HepG2 (cell line): Measurements from ENCODE around the gene MVP. TPM values are rescaled to one million over a fixed set of nuclear protein-coding genes. Genes with fewer than 3 reads are reported as not detected.

ENCODE experiments used
- FOXK2 ChIP-seq: fragments of 450-650 bp; IDR thresholded peaks from 2 replicates; pipeline ENCODE4 v1.6.1; 2016
- GABPA ChIP-seq, 2 experiments: IDR thresholded peaks; 2 replicates each; pipeline ENCODE4 v1.6.1; 2011 to 2016; ENCODE audit warnings: low read depth in 2 of 2, low read length in 1 of 2, missing biosample characterization in 1 of 2, missing genetic modification characterization in 1 of 2
- HMG20A ChIP-seq: IDR thresholded peaks from 2 replicates; pipeline ENCODE4 v1.6.1; 2016; ENCODE audit warnings: borderline replicate concordance
- HNF4A ChIP-seq: sonication (generic); formaldehyde crosslinking; IDR thresholded peaks from 2 replicates; pipeline ENCODE4 v1.4.0; 2020; ENCODE audit warnings: missing genetic modification reagents
- HOXD1 ChIP-seq: sonication (generic); formaldehyde crosslinking; IDR thresholded peaks from 2 replicates; pipeline ENCODE4 v1.5.0; 2020; ENCODE audit warnings: missing genetic modification reagents
- MED8 ChIP-seq: sonication (generic); formaldehyde crosslinking; IDR thresholded peaks from 2 replicates; pipeline ENCODE4 v1.8.1; 2023; ENCODE audit warnings: mild to moderate bottlenecking, missing genetic modification reagents; ENCODE audit not compliant: insufficient replicate concordance
- NFIB ChIP-seq: sonication (generic); formaldehyde crosslinking; IDR thresholded peaks from 2 replicates; pipeline ENCODE4 v1.9.0; 2021; ENCODE audit warnings: missing genetic modification reagents, mild to moderate bottlenecking, borderline replicate concordance
- NKX3-1 ChIP-seq: sonication (generic); formaldehyde crosslinking; IDR thresholded peaks from 2 replicates; pipeline ENCODE4 v1.5.0; 2020; ENCODE audit warnings: missing genetic modification reagents
- PHF8 ChIP-seq: sonication (generic); formaldehyde crosslinking; IDR thresholded peaks from 2 replicates; pipeline ENCODE4 v1.5.0; 2020; ENCODE audit warnings: missing genetic modification reagents
- SIN3A ChIP-seq: IDR thresholded peaks from 2 replicates; pipeline ENCODE4 v1.6.1; 2011; ENCODE audit warnings: low read depth, mild to moderate bottlenecking, control low read depth, low read length, borderline replicate concordance
- SMARCC2 ChIP-seq: fragments of 450-650 bp; IDR thresholded peaks from 2 replicates; pipeline ENCODE4 v1.6.1; 2017; ENCODE audit warnings: antibody characterized with exemption, mild to moderate bottlenecking
- ZFP41 ChIP-seq: sonication (generic); formaldehyde crosslinking; IDR thresholded peaks from 2 replicates; pipeline ENCODE4 v1.4.0; 2020; ENCODE audit warnings: mild to moderate bottlenecking, missing genetic modification reagents, borderline replicate concordance
- ZMAT3 ChIP-seq: sonication (generic); formaldehyde crosslinking; conservative IDR thresholded peaks from 2 replicates; pipeline ENCODE4 v1.7.0; 2021; ENCODE audit warnings: missing genetic modification reagents
- ZMYM3 ChIP-seq: sonication (generic); formaldehyde crosslinking; IDR thresholded peaks from 2 replicates; pipeline ENCODE4 v1.5.1; 2020; ENCODE audit warnings: mild to moderate bottlenecking, missing genetic modification reagents
- ZNF530 ChIP-seq: sonication (generic); formaldehyde crosslinking; IDR thresholded peaks from 2 replicates; pipeline ENCODE4 v1.5.0; 2020; ENCODE audit warnings: low read depth, mild to moderate bottlenecking, missing genetic modification reagents
- ZNF678 ChIP-seq: sonication (generic); formaldehyde crosslinking; IDR thresholded peaks from 2 replicates; pipeline ENCODE4 v1.4.0; 2020; ENCODE audit warnings: mild to moderate bottlenecking, missing genetic modification reagents
- ZNF766 ChIP-seq: sonication (generic); formaldehyde crosslinking; IDR thresholded peaks from 2 replicates; pipeline ENCODE4 v1.5.0; 2020; ENCODE audit warnings: missing genetic modification reagents, borderline replicate concordance
- ZNF841 ChIP-seq: sonication (generic); formaldehyde crosslinking; IDR thresholded peaks from 2 replicates; pipeline ENCODE4 v1.8.1; 2023; ENCODE audit warnings: missing genetic modification reagents, borderline replicate concordance
- ZNF879 ChIP-seq: sonication (generic); formaldehyde crosslinking; IDR thresholded peaks from 2 replicates; pipeline ENCODE4 v1.8.1; 2023; ENCODE audit warnings: missing genetic modification reagents
- polyA plus RNA-seq, 8 experiments: library from polyadenylated mRNA; depleted of rRNA in 3 of 8; stranded (reverse) in 7 of 8; unstranded in 1 of 8; fragments of >200 nt; fragmentation: Illumina TruSeq in 4 of 8; extraction: Trizol in 4 of 8; gene quantifications; 2 replicates each; pipeline versions ENCODE4 v1.2.1 to v1.2.3, GENCODE V29; 2011 to 2016; ENCODE audit warnings: low read depth in 4 of 8, missing spikeins in 1 of 8, mixed read lengths in 1 of 8; ENCODE audit not compliant: insufficient read depth in 1 of 8
- total RNA-seq, 5 experiments: library from RNA; depleted of rRNA; stranded (reverse); fragments of >200 nt; fragmentation: Illumina TruSeq; extraction: Trizol; gene quantifications; 2 replicates each; pipeline ENCODE4 v1.2.3, GENCODE V29; 2016; ENCODE audit warnings: low read depth in 1 of 5
- TF ChIP-seq, protein P1 (sequence below): IDR thresholded peaks from 2 replicates; pipeline ENCODE4 v1.6.1; 2018; ENCODE audit warnings: missing genetic modification reagents, mild to moderate bottlenecking, missing compliant biosample characterization
- TF ChIP-seq, protein P2 (sequence below): sonication (generic); formaldehyde crosslinking; IDR thresholded peaks from 2 replicates; pipeline ENCODE4 v1.4.0; 2020; ENCODE audit warnings: mild to moderate bottlenecking, missing genetic modification reagents
- TF ChIP-seq, protein P3 (sequence below): sonication (generic); formaldehyde crosslinking; IDR thresholded peaks from 2 replicates; pipeline ENCODE4 v1.8.1; 2023; ENCODE audit warnings: mild to moderate bottlenecking, missing genetic modification reagents, borderline replicate concordance
- TF ChIP-seq, protein P4 (sequence below): sonication (generic); formaldehyde crosslinking; conservative IDR thresholded peaks from 2 replicates; pipeline ENCODE4 v1.8.0; 2022; ENCODE audit warnings: missing genetic modification reagents
- TF ChIP-seq, protein P5 (sequence below): fragments of 450-650 bp; IDR thresholded peaks from 2 replicates; pipeline ENCODE4 v1.6.1; 2017; ENCODE audit warnings: mild to moderate bottlenecking

Gene MVP
- total and polyA plus RNA-seq, 2 of the 13 experiments (the other 11 are each of a cell fraction or from before 2014, with no cell fraction given) = 22.9 to 43.5 TPM

DNA sequence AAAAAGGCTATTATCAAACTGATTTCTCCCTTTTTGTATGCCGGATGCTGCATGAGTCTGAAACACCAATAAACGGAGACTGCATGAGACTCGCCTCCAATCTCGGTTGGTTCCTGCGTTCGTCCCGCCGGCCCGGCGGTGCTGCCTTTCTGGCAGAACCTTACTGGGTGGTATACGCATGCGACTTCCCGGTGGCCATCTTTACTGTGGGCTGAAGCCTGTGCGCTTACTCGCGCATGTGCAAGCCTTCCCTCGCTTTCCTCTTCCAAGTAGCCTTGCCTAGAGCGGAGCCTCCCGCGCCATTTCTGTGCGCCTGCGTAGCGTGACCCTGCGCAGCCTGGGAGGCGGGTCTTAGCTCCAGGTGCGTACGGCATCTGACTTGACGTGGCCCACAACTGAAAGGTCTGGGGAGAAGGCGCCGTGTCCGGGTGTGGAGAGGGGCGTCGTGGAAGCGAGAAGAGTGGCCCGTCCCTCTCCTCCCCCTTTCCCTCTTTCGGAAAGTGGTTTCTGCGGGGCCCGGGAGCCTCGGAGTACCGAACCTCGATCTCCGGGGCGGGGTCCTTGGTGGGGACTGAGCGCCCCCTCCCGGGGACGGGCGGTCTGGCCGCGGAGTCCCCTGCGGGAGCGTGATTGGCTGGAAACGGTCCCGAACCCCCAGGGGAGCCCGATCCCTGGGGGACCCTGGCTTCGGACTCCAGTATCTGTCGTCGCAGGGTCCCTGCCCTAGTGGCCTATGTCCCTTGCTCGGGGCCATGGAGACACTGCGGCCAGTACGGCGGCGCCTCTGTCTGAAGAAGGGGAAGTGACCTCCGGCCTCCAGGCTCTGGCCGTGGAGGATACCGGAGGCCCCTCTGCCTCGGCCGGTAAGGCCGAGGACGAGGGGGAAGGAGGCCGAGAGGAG lies 4.2 kb upstream of the MVP start, which contains the start of gene PAGR1 (continued):
- TF ChIP-seq, protein P1, sequence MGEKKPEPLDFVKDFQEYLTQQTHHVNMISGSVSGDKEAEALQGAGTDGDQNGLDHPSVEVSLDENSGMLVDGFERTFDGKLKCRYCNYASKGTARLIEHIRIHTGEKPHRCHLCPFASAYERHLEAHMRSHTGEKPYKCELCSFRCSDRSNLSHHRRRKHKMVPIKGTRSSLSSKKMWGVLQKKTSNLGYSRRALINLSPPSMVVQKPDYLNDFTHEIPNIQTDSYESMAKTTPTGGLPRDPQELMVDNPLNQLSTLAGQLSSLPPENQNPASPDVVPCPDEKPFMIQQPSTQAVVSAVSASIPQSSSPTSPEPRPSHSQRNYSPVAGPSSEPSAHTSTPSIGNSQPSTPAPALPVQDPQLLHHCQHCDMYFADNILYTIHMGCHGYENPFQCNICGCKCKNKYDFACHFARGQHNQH (CRISPR knock-in tag) = peak; percentile 96
- TF ChIP-seq HNF4A (CRISPR knock-in tag) (no peak), ZMAT3 (peak; percentile 95), ZNF678 (CRISPR knock-in tag) (peak; percentile 25; the same call in 1 of the 2 replicates), SMARCC2 (no peak), MED8 (CRISPR knock-in tag) (peak; percentile 61), HMG20A (CRISPR knock-in tag) (0 out of 2 replicates have a peak, but pooled peaks have one; percentile 40), NFIB (CRISPR knock-in tag) (no peak), NKX3-1 (CRISPR knock-in tag) (peak; percentile 76; the same call in 1 of the 2 replicates), ZNF766 (CRISPR knock-in tag) (peak; percentile 43; the same call in 1 of the 2 replicates), GABPA (IDR thresholded peaks at IDR 0.05; ENCODE audit: low read depth, low read length) (no peak), GABPA (CRISPR knock-in tag; IDR thresholded peaks at IDR 0.05; ENCODE audit: low read depth) (peak; percentile 88), HOXD1 (CRISPR knock-in tag) (peak; percentile 66), FOXK2 (peak; percentile 36; the same call in 1 of the 2 replicates), SIN3A (peak; percentile 52; the same call in 1 of the 2 replicates), ZMYM3 (CRISPR knock-in tag) (peak; percentile 77; the same call in 1 of the 2 replicates), PHF8 (peak; percentile 90), ZNF879 (peak; percentile 95), ZNF841 (CRISPR knock-in tag) (no peak), ZFP41 (CRISPR knock-in tag) (peak; percentile 19; the same call in 1 of the 2 replicates), ZNF530 (no peak)
- TF ChIP-seq, protein P2, sequence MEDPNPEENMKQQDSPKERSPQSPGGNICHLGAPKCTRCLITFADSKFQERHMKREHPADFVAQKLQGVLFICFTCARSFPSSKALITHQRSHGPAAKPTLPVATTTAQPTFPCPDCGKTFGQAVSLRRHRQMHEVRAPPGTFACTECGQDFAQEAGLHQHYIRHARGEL (CRISPR knock-in tag) = peak; percentile 66; the same call in 1 of the 2 replicates
- TF ChIP-seq, protein P3, sequence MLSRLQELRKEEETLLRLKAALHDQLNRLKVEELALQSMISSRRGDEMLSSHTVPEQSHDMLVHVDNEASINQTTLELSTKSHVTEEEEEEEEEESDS (CRISPR knock-in tag) = no peak
- TF ChIP-seq, protein P4, sequence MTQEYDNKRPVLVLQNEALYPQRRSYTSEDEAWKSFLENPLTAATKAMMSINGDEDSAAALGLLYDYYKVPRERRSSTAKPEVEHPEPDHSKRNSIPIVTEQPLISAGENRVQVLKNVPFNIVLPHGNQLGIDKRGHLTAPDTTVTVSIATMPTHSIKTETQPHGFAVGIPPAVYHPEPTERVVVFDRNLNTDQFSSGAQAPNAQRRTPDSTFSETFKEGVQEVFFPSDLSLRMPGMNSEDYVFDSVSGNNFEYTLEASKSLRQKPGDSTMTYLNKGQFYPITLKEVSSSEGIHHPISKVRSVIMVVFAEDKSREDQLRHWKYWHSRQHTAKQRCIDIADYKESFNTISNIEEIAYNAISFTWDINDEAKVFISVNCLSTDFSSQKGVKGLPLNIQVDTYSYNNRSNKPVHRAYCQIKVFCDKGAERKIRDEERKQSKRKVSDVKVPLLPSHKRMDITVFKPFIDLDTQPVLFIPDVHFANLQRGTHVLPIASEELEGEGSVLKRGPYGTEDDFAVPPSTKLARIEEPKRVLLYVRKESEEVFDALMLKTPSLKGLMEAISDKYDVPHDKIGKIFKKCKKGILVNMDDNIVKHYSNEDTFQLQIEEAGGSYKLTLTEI = no peak
- TF ChIP-seq, protein P5, sequence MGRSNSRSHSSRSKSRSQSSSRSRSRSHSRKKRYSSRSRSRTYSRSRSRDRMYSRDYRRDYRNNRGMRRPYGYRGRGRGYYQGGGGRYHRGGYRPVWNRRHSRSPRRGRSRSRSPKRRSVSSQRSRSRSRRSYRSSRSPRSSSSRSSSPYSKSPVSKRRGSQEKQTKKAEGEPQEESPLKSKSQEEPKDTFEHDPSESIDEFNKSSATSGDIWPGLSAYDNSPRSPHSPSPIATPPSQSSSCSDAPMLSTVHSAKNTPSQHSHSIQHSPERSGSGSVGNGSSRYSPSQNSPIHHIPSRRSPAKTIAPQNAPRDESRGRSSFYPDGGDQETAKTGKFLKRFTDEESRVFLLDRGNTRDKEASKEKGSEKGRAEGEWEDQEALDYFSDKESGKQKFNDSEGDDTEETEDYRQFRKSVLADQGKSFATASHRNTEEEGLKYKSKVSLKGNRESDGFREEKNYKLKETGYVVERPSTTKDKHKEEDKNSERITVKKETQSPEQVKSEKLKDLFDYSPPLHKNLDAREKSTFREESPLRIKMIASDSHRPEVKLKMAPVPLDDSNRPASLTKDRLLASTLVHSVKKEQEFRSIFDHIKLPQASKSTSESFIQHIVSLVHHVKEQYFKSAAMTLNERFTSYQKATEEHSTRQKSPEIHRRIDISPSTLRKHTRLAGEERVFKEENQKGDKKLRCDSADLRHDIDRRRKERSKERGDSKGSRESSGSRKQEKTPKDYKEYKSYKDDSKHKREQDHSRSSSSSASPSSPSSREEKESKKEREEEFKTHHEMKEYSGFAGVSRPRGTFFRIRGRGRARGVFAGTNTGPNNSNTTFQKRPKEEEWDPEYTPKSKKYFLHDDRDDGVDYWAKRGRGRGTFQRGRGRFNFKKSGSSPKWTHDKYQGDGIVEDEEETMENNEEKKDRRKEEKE = no peak
